Activated CD4-positive, alpha-beta memory T cell treated with anti-CD3 and anti-CD28 coated beads for 36 hours (primary cell): ENCODE results near the gene PAXIP1. TPM values are rescaled to one million over a fixed set of nuclear protein-coding genes. Genes with fewer than 3 reads are reported as not detected.

ENCODE experiments used
- CTCF ChIA-PET: fragments of 350-600 bp; sonication (Branson Sonifier 250); formaldehyde crosslinking; loops from one replicate; lab custom pipeline; 2021; ENCODE audit warnings: antibody characterized with exemption, inconsistent platforms; lab: Charles Lee
- POLR2A ChIA-PET: fragments of 350-600 bp; sonication (Branson Sonifier 250); formaldehyde crosslinking; loops from one replicate; lab custom pipeline; 2021; ENCODE audit warnings: antibody characterized with exemption; lab: Charles Lee
- DNase-seq: peaks from one replicate; pipeline ENCODE4 v3.0.0-alpha.2; 2020
- H3K27ac Mint-ChIP-seq: one replicate; pipeline ENCODE4 v1.8.0; 2021; ENCODE audit warnings: mixed read lengths
- H3K27me3 Mint-ChIP-seq: one replicate; pipeline ENCODE4 v1.8.0; 2021; ENCODE audit warnings: mixed read lengths
- H3K36me3 Mint-ChIP-seq: one replicate; pipeline ENCODE4 v1.8.0; 2021; ENCODE audit warnings: mixed read lengths
- H3K4me1 Mint-ChIP-seq: one replicate; pipeline ENCODE4 v1.8.0; 2021; ENCODE audit warnings: low read depth, mixed read lengths
- H3K4me3 Mint-ChIP-seq: one replicate; pipeline ENCODE4 v1.8.0; 2021; ENCODE audit warnings: mild to moderate bottlenecking, mixed read lengths
- H3K9me3 Mint-ChIP-seq: one replicate; pipeline ENCODE4 v1.8.0; 2021; ENCODE audit warnings: mixed read lengths
- intact Hi-C: fragments of 100-400 bp; cut with micrococcal nuclease; formaldehyde crosslinking; loops from one replicate; pipeline ENCODE4 v1.15.1; 2023
- total RNA-seq, 2 experiments: library from RNA; stranded (reverse); gene quantifications; one replicate each; pipeline ENCODE4 v1.2.3, GENCODE V29; 2021

Gene PAXIP1
- total RNA-seq, 2 experiments from 2014 or later, result 21.7 to 22.2 TPM

DNA sequence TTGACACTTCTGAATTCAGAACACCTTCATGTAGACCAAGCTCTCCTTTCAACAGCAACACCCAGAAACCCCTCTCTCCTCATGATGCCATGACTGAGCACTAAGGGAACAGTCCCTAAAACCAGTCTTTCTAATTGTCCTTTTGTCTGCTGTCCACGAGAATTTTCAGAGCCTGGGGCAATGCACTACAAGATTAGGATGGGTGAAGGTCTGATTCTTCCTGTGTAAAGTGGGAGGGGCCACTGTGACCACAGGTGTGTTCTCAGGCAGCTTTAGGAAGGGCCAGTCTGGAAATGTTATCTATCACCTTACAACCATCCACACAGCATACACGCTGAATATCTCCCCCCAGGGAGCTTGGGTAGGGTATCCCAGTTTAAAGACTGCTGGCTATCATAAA lies 7.9 kb downstream of the PAXIP1 start:
- no peaks in the 10 kb centered on the region for H3K27me3 Mint-ChIP-seq
- intact Hi-C loops, result no loop called here
- no peak overlapping the region for H3K4me3 Mint-ChIP-seq
- no peak overlapping the region for H3K27ac Mint-ChIP-seq
- no peaks in the 10 kb centered on the region for H3K4me1 Mint-ChIP-seq
- H3K36me3 Mint-ChIP-seq, result peaks cover 46% of the 10 kb centered on the region
- ChIA-PET POLR2A (interaction anchor here (1.6 kb wide), 1 partner anchor 8 kb away, joined by 4 read pairs; the partner anchor contains the start of gene PAXIP1), CTCF (interaction anchor here (1.9 kb wide), 1 partner anchor 14 kb away, joined by 6 read pairs; no protein-coding TSS in a partner anchor)
- no peak for DNase-seq
- H3K9me3 Mint-ChIP-seq, result no peaks in the 10 kb centered on the region

DNA sequence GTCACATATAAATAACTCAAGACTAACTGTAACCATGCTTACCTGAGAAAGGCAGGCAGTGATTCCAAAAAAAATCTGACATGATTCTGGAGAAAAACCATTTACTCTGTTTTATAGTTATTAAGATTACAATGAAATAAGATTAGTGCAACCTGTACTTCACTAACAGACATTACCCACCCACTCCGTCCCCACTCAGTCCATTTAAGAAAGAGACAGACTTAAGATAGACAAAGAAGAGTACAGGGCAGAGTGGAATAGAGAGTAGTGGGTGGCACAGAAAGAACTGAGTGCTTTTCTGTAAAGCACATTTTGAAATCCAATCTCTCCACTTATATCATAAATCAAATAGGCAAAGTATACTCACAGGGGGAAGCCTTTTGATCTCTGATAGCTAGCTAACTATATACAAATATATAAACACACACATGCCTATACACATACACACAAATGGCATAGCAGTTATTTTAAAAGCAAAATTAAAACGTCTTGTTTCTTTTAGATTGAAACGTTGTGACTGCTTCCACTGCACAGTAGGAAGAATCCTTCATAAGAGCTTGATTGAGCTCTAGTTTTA lies 11.9 kb downstream of the PAXIP1 start:
- H3K4me1 Mint-ChIP-seq, result no peaks in the 10 kb centered on the region
- DNase-seq, result no peak
- H3K9me3 Mint-ChIP-seq, result no peaks in the 10 kb centered on the region
- no peak overlapping the region for H3K4me3 Mint-ChIP-seq
- H3K27ac Mint-ChIP-seq, result no peak overlapping the region
- ChIA-PET CTCF (interaction anchor here (0.8 kb wide), 1 partner anchor 10 kb away, joined by 3 read pairs; no protein-coding TSS in a partner anchor), POLR2A (no interaction called here)
- H3K27me3 Mint-ChIP-seq, result no peaks in the 10 kb centered on the region
- H3K36me3 Mint-ChIP-seq, result peaks cover 40% of the 10 kb centered on the region
- intact Hi-C loops, result no loop called here

DNA sequence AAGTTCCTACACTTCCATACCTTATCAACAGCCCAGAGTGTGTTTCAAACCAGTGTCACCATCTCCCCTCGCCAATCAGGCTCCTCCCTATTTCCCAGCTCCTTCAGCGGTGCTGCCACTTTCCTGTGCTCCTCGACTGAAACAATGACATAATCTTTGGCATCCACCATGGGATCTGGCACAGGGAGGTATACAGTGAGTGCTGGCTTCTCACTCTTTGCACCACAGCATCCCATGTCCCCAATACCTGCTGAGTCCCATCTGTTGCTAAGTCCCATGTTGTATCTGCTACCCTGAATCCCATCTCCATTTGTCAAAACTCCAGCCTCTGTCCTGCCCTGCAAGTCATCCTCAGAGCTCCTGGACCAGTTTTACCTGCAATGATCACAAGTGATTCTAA lies 15.4 kb downstream of the PAXIP1 start:
- intact Hi-C loops, result no loop called here
- no peak for DNase-seq
- Mint-ChIP-seq H3K27me3 (no peaks in the 10 kb centered on the region), H3K27ac (no peak overlapping the region), H3K4me1 (no peaks in the 10 kb centered on the region), H3K4me3 (no peak overlapping the region), H3K36me3 (peaks cover 23% of the 10 kb centered on the region), H3K9me3 (no peaks in the 10 kb centered on the region)
- ChIA-PET POLR2A (no interaction called here), CTCF (no interaction called here)

DNA sequence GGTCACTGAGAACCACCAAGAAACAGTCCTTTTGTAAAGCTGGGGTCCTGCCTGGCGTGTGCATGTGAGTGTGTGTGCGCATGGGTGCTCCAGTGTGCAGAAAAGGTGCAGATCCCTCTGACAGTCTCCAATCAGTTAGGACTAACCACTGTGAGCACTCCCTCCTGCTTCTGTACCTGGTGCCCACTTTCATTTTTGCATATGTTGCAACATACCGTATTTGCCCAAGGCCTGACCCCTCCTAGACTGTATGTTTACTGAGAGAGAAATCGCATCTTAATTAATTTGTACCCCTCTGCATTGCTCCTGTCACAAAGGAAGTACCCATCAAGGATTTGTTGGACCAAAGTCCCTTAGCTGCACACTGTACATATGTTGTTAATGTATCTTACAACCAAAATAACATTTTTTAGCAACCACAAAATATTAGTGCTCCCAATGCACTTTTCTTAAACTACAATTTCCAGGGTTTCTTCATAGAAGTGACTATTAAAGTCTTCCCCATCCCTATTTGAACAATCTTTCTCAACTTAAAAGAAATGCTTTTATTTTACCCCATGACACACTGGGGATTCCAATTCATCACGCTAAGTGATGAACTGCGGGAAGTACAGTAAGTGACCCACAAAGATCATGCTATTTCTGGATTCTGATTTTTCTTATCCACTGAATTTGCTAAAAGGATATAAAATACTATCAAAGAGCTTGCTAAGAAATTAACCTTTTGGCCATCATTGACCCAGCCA lies 16.6 kb downstream of the PAXIP1 start:
- H3K27me3 Mint-ChIP-seq, result no peaks in the 10 kb centered on the region
- no peak overlapping the region for H3K4me3 Mint-ChIP-seq
- H3K4me1 Mint-ChIP-seq, result no peaks in the 10 kb centered on the region
- POLR2A ChIA-PET, result no interaction called here
- H3K36me3 Mint-ChIP-seq, result peaks cover 15% of the 10 kb centered on the region
- H3K27ac Mint-ChIP-seq, result no peak overlapping the region
- no peaks in the 10 kb centered on the region for H3K9me3 Mint-ChIP-seq
- intact Hi-C loops, result no loop called here
- CTCF ChIA-PET, result no interaction called here
- no peak for DNase-seq

DNA sequence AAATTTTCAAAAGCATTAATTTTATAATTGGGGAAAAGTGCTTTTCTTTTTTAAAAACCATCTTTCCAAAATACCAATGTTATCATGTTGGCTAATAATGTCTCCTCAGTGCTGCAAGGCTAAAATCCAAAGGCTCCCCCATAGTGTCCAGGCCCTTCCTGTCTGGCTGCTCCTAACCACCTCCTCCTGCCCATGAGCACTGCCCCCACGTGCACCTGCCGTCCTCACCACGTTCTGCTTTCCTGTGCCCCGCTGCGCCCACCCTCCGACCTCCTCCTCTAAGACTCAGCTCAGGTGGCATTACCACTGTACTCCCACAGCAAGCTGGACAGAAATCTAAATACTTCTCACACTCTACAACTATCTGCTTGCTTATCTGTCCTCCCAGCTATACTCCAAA lies 17.7 kb downstream of the PAXIP1 start:
- Mint-ChIP-seq H3K27ac (no peak overlapping the region), H3K4me1 (no peaks in the 10 kb centered on the region), H3K27me3 (no peaks in the 10 kb centered on the region), H3K36me3 (peaks cover 15% of the 10 kb centered on the region), H3K9me3 (no peaks in the 10 kb centered on the region), H3K4me3 (no peak overlapping the region)
- intact Hi-C loops, result no loop called here
- CTCF ChIA-PET, result no interaction called here
- no peak for DNase-seq
- POLR2A ChIA-PET, result no interaction called here

DNA sequence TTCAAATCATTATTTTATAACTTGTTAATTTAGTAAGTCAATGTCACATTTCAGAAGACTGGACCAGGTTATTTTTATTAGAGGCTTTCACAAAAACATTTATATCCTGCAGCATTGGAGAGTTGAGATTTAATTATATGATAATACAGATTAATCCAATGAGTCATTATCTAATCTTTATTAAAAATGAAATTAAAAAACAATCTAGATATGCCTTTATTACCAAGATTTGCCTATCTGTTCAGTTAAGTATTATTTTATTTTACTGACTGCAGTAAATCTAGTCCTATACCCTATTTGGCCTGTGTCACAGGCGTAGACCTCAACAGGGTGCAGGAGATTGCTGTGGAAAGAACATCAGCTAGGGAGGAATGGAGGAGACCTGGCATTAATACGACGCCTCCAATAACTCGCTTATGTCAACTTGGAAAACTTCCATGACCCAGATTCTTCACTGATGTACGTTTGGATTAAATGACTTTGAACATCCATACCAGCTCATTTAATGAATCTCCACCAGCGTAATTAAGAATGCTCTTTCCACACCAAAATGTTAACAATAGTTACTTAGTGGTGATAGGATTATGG lies 18.2 kb downstream of the PAXIP1 start:
- Mint-ChIP-seq H3K36me3 (peaks cover 15% of the 10 kb centered on the region), H3K4me3 (no peak overlapping the region), H3K27me3 (no peaks in the 10 kb centered on the region), H3K4me1 (no peaks in the 10 kb centered on the region), H3K9me3 (no peaks in the 10 kb centered on the region), H3K27ac (no peak overlapping the region)
- DNase-seq, result no peak
- intact Hi-C loops, result no loop called here
- ChIA-PET CTCF (no interaction called here), POLR2A (no interaction called here)

DNA sequence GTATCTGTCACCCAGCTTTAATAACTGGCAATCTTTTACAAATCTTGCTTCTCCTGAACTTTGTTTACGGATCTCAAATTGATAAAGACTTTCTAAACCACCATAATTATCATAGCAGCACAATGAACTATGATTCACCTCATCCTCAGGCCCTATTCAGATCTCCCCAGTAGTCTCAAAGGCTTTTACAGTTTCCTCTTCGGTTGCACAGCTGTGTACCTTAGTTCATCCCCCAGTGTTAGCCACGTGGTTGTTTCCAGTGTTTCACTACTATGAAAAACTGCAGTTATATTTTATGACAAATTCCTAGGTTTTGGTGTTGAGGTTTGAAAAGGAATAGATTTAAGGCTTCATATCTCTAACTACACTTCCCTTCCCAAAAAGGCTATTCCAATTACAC lies 24.9 kb downstream of the PAXIP1 start:
- no peak overlapping the region for H3K4me3 Mint-ChIP-seq
- CTCF ChIA-PET, result interaction anchor here (1.4 kb wide), 1 partner anchor 367 kb away, joined by 5 read pairs; no protein-coding TSS in a partner anchor
- H3K36me3 Mint-ChIP-seq, result peaks cover 28% of the 10 kb centered on the region
- peaks cover 7% of the 10 kb centered on the region for H3K4me1 Mint-ChIP-seq
- POLR2A ChIA-PET, result no interaction called here
- DNase-seq, result no peak
- H3K9me3 Mint-ChIP-seq, result no peaks in the 10 kb centered on the region
- H3K27ac Mint-ChIP-seq, result no peak overlapping the region
- H3K27me3 Mint-ChIP-seq, result no peaks in the 10 kb centered on the region
- intact Hi-C loops, result no loop called here

DNA sequence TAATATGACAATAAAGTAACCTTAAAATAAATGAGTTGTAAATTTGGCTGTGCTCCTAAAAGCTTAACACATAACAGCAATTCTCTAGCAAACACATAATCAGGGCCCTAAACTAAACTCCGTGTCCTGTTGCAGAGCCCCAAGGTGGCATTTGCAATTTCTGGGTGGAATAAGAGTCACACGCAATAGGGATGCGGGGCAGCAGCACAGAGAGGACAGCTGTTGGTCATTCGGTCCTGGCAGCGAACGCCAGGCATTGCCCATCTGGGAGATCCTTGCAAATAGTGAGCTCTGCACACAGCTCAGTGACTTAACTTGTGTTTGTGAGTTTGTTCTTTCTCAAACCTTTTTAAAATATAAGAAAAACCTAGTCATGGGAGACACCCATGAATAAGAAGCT lies 25.7 kb downstream of the PAXIP1 start:
- DNase-seq, result no peak
- Mint-ChIP-seq H3K27ac (no peak overlapping the region), H3K36me3 (peaks cover 33% of the 10 kb centered on the region), H3K4me1 (peaks cover 7% of the 10 kb centered on the region), H3K4me3 (no peak overlapping the region), H3K9me3 (no peaks in the 10 kb centered on the region), H3K27me3 (no peaks in the 10 kb centered on the region)
- ChIA-PET POLR2A (no interaction called here), CTCF (interaction anchor here (1.4 kb wide), 1 partner anchor 368 kb away, joined by 5 read pairs; no protein-coding TSS in a partner anchor)
- intact Hi-C loops, result no loop called here

DNA sequence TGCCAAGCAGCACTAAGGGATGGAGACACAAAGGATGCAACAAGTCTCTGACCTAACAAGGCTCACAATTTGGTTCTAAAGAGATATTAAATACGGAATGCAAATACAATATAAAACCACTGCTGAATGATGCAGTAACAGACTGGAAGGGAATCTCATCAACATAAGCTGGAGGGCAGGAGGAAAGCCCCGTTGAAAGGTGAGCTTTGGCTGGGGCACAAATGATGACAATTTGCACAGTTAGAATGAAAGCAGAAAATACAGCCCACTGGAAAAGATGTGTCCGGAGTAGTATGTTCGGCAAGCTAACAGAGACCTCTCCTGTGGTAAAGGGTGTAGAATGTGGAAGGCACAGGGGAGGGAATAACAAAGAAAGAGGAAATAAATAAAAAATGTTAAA lies 26.1 kb downstream of the PAXIP1 start:
- Mint-ChIP-seq H3K4me1 (peaks cover 7% of the 10 kb centered on the region), H3K27ac (no peak overlapping the region), H3K36me3 (peaks cover 33% of the 10 kb centered on the region), H3K4me3 (no peak overlapping the region), H3K9me3 (no peaks in the 10 kb centered on the region), H3K27me3 (no peaks in the 10 kb centered on the region)
- CTCF ChIA-PET, result interaction anchor here (1.0 to 1.4 kb wide), 3 partner anchors 33 to 368 kb away, joined by 3 to 8 read pairs (median 5); no protein-coding TSS in a partner anchor
- POLR2A ChIA-PET, result no interaction called here
- intact Hi-C loops, result no loop called here
- no peak for DNase-seq

DNA sequence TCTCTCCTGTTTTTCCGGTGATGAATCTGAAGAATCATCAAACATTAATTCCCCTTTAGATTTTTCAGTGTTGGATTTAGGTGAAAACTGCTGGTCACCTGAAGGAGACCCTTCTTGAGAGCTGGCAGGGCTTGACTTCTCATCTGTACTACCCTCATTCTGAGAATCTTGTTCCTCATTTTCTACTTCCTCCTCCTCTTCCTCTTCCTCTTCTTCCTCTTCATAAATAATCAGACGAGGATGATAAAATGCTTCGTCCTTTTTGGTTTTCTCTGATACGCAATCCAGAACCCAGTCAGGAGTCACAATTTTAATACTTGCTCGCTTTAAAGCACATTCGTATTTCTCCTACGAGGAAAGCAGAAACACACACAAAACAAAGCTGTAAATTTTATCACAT lies 26.9 kb downstream of the PAXIP1 start:
- ChIA-PET CTCF (interaction anchor here (1.0 to 1.3 kb wide), 2 partner anchors 34 to 62 kb away, joined by 3 to 8 read pairs; no protein-coding TSS in a partner anchor), POLR2A (no interaction called here)
- no peak overlapping the region for H3K27ac Mint-ChIP-seq
- peaks cover 31% of the 10 kb centered on the region for H3K36me3 Mint-ChIP-seq
- H3K9me3 Mint-ChIP-seq, result no peaks in the 10 kb centered on the region
- intact Hi-C loops, result no loop called here
- no peak for DNase-seq
- no peaks in the 10 kb centered on the region for H3K27me3 Mint-ChIP-seq
- H3K4me3 Mint-ChIP-seq, result no peak overlapping the region
- H3K4me1 Mint-ChIP-seq, result peaks cover 7% of the 10 kb centered on the region

DNA sequence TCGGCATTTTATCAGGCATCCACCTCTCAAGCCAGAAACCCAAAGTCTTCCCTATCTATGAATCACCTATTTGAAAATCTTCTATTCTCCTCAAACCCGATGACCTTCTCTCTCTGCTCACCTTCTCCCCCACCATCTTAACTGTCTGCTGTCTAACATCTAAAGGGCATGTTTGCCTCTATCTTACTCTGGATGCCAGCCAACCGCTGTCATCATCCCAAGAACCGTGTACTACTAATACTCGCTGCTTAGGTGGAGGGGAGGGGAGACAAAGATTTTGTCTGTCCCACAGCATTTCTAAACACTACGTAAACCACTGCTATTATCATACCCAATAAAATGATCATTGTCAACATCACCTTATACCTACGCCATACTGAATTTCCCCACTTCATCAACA lies 29.5 kb downstream of the PAXIP1 start:
- Mint-ChIP-seq H3K27ac (no peak overlapping the region), H3K27me3 (no peaks in the 10 kb centered on the region), H3K9me3 (no peaks in the 10 kb centered on the region), H3K4me3 (no peak overlapping the region), H3K4me1 (peaks cover 7% of the 10 kb centered on the region), H3K36me3 (peaks cover 27% of the 10 kb centered on the region)
- POLR2A ChIA-PET, result no interaction called here
- DNase-seq, result no peak
- intact Hi-C loops, result no loop called here
- CTCF ChIA-PET, result interaction anchor here (1.2 kb wide), 1 partner anchor 20 kb away, joined by 4 read pairs; no protein-coding TSS in a partner anchor

DNA sequence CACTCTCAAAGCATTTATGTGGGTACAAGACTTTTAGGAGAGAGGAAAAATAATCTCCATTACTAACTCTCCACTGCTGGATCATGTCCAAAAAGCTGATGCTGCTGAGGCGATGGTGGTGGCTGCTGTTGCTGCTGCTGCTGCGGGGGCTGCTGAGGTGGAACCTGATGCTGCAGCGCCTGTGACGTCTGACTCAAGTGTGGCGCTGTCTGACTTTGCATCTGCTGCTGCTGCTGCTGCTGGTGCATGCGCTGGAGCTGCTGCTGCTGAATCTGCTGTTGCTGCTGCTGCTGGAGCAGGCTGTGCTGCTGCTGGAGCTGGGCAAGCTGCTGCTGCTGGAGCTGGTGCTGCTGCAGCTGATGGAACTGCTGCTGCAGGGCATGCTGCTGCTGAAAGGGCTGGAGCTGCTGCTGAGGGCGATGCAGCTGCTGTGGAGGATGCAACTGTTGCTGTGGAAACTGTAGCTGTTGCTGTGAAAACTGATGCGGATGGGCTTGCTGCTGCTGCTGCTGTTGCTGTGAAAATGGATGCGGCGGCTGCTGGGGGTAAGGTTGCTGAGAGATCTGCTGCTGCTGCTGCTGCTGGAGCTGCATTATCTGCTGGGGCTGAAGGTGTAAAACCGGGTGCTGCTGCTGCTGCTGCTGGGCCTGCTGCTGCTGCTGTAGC lies 34.5 kb downstream of the PAXIP1 start:
- Mint-ChIP-seq H3K36me3 (peaks cover 31% of the 10 kb centered on the region), H3K4me1 (no peaks in the 10 kb centered on the region), H3K27ac (no peak overlapping the region), H3K27me3 (no peaks in the 10 kb centered on the region), H3K9me3 (no peaks in the 10 kb centered on the region), H3K4me3 (no peak overlapping the region)
- CTCF ChIA-PET, result interaction anchor here (0.7 kb wide), 1 partner anchor 40 kb away, joined by 3 read pairs; no protein-coding TSS in a partner anchor
- no peak for DNase-seq
- POLR2A ChIA-PET, result interaction anchor here (0.6 kb wide), 1 partner anchor 24 kb away, joined by 3 read pairs; no protein-coding TSS in a partner anchor
- intact Hi-C loops, result no loop called here
